NCI-H2227 (cell line): ENCODE data around the gene ACIN1.

Experiments
- DNase-seq: peaks from one replicate; lab custom pipeline; 2025; ENCODE audit not compliant: unreplicated experiment; lab: John Stamatoyannopoulos, UW

The ACIN1 gene

DNA sequence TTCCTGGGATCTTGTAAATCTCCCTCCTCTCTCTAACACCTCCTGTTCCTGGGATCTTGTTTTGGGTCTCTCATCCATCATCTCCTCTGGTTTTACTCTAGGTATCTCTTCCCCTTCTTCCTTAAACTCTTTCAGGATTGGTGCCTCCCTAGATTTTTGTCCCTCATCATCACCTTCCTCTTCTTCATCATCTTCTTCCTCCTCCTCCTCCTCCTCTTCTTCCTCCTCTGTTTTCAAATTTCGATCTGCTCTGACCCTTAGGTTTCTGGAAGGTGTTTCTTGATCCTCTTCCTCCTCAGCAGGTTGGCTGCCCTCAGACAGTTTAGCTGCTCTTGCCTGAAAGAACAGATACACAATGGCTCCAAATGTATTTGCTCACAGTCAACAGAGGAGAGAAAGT, 14.5 kb downstream of the ACIN1 start:
- no peak for DNase-seq

DNA sequence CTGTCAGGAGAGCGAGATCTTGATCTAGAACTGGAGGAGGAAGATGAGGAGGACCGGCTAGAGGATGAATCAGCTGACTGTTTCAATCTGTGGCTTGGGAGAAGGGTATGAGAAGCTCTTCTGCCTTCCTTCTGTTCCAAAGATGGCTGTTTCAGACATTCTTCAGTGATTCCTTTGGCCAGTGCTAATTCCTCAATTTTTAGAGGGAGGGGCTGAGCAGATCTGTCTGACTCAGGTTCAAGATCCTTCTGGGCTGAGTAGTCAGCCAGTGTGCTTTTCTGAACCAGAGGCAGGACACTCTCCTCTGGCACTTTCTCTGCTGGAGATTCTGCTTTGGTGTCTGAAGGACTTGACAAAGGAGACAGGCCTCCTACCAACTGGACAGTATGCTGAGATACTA, 15.2 kb downstream of the ACIN1 start:
- no peak for DNase-seq

DNA sequence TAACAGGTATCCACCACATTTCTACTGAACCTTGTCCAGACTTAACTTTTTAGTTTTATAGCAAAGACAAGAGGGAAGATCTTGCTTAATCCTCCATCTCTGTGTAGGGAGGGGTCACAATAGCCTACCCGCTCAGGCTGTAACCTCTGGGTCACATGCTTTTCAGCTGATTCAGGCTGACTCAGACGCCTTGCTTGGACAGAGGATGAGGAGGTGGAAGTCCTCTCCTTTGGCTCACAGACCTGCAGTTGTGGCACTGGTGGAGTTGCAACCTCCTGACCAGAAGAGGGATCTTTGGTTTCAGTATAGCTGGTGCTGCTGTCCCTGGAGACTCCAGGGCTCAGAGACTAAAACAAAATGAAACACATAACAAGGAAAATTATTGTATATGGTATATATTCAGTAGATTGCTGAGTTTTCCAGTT, 16.2 kb downstream of the ACIN1 start:
- no peak for DNase-seq

DNA sequence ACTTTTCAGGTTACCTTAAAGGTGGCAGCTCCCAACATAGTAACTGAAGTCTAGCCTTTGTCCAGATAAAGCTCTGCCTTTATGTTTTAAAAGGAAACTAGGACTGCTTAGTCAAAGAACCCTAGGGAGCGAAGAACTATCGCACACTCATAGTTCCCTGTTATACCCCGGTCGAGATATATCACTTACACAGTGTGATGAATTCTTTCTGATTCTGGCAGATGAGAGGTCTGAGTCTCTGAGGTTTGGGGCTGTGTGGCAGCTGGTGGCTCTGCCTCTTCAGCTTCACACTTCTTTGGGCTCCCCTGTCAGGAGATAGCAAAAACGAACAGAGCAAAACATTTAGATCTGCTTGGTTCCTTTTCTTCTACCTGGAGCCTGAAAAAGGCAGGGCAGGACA, 17.0 kb downstream of the ACIN1 start:
- no peak for DNase-seq

DNA sequence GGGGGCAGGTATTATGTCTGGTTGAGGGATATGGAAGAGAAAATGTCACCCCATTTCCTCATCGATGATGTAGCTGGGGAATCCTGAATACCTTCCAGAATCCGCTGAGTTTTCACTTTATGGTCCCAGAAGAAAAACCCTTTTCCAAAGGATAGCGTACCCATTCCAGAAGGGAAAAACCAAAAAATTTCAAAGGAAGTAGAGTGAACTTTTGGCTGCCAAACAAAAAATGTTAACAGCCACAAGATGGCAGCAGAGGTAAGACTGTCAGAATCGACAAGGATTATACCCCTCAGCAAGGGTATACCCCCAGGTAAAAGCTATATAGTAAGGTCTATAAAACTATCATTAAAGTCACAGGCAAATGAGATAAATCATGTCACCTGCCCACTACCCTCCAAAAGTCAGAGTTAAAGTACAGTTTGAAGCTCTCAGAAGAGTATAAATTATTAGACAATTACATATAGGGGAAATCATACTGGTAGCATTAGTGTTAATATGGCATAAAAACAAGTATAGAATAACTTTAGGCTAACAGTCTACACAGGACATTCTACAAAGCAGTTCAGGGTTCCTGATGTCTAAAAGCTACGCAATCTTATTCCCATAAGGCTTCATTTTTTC, 18.0 kb downstream of the ACIN1 start:
- DNase-seq = no peak

DNA sequence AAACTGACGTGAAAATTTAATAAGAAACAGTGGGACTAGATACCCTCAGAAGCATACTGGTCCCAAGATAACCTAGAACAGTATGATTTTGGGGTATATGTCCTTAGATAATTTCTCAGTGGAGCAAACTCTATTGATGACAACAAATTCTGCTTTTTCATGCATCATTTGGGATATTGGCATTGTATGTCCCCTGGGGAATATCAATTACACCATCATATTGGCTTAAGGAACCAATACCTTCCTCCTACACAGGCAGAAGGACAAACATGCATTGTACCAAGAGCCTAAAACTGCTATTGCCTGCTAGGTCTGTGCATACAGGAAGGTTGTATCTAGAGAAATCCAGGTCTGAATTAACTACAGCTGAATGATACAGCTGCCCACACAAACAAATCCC, 20.0 kb downstream of the ACIN1 start:
- DNase-seq = no peak

DNA sequence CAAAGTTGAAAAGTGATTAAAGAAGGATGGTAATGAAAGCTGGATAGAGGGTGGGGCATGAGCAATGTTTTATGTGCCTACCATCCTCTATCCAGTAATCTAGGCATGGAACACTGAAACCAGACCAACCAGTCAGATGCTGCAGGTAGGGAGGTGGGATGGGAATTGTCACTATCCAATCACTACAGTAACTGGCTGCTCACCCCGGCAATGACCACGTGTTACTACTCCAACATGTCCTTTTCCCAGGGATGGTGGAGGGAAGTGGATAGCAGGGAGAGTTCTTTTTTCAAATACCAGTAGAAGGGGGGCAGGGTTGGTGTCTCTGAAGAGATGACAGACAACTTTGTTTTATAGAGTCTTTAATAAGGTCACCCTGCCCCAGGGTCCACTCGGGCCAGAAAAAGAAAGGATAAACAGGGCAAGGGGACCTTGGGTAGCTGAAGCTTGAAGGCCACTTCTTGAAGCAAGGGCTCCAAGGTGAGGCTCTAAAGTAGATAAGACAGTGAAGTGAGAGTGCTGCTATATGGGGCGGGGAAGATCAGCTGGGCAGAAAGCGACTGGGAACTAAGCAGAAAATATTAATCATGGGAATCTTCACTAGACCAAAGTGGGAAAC, 22.9 kb downstream of the ACIN1 start:
- no peak for DNase-seq

DNA sequence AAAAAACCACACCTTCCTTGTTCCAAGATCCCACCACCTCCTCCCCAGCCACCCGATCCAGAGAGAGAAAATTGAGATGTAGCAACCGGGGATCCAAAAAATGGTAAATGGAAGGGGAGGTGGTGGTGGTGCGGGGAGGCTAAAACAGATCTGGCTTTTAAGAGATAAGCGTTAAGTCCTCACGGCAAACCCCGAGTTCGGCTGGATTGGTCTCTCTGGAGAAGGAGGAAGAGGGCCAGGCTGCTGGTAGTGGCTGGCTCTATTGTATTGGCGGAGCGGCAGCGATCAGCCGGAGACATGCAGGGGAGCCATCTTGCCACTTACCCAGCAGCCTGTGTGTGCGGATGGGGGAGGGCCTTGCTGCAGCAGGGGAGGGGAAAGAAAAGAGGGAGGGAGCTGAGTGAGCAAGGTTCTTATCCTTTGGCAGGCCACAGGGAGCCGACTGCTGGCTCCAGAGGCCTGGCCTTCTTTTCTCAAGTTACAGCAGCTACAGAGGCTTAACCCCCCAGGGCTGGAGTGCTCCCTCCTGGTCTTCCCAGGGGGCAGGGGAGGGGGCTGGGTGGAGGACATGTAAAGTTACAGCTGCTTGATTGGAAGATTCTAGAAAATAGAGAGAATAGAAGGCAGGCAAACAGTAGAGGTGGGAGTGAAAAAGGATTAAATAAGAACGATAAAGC, 23.6 kb downstream of the ACIN1 start:
- no peak for DNase-seq

DNA sequence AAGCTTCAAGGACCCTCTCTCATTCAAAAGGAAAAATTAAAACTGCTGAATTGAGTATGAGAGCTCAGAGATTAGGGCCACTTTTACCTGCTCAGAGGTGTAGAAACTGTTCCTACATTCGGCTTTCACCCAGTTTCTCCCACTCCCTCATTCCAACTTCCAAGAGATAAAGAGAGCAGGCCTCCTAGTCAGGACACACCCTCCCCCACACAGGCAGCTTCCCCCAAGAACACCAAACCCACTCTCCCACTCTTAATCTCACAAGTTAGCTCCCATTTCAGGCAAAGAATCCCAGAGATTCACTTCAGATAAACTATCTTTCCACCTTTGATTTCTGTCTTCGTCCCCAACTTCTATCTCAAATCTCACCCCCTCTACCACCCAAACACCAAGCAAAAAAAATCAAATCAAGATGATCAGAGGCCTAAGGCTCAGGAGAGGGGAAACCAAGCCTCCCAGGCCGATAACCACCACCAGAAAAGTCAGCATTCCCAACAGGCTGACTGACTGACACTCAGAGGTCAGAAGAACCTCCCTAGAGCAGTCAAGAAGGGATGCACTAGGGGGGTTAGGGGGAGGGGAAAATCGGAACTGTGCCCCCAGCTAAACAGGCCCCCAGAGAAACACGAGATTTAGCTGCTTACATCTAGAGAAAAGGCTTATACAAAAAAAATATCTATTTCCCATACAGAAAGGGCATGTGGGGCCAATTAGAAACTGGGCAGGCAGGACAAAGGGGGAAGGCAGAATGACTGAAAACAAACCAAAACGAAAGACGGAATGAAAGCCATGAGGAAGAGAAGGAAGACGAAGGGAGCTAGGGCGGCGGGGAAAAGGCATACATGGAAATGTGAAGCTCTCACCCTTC, 24.4 kb downstream of the ACIN1 start:
- DNase-seq = no peak

DNA sequence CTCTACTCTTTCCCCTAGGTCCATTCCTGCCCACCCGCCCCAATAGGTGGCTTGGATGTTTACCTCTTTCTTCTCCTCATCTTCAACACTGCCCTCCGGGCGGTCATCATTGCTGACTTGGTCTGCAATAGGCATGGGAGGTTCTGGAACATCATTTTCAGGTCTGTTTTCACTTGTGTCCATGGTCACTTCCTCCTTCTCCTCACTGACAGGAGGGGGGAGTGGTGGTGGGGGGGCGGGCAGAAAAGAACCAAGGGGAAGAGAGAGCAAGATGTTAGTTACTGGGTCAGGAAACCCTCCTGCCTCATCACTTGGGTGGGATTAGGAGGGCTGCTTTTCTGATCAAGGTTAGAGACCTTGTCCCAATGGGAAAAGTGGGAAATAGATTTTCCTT, 25.5 kb downstream of the ACIN1 start:
- no peak for DNase-seq

DNA sequence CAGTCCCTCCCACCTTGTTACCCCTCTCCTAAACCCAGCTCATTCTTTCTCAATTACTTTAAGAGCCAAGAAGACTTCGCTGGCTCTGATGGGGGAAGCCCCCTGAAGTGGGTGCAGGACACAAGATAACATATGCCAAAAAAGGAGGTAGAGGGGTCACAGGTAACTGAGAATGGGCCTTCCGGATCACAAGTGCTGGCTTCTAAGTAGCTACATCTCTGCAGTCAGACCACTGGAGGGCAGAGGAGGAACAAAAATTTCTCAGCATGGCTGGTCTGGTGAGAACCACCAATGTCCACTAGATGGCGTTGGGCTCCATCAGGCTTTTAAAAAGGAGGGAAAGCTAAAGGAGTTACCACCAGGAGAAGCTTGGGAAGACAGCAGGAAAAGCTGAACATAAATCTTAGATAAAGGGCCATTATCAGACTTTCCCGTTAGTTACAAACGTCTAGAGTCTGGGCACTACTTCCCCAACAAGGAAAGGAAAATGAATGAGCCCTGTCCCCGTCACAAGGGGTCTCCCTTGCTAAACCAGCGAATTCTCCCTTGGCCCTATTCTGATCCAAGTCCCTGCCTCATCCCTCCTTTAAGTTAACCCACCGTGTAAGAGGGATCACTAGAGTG, 26.0 kb downstream of the ACIN1 start:
- DNase-seq = no peak

DNA sequence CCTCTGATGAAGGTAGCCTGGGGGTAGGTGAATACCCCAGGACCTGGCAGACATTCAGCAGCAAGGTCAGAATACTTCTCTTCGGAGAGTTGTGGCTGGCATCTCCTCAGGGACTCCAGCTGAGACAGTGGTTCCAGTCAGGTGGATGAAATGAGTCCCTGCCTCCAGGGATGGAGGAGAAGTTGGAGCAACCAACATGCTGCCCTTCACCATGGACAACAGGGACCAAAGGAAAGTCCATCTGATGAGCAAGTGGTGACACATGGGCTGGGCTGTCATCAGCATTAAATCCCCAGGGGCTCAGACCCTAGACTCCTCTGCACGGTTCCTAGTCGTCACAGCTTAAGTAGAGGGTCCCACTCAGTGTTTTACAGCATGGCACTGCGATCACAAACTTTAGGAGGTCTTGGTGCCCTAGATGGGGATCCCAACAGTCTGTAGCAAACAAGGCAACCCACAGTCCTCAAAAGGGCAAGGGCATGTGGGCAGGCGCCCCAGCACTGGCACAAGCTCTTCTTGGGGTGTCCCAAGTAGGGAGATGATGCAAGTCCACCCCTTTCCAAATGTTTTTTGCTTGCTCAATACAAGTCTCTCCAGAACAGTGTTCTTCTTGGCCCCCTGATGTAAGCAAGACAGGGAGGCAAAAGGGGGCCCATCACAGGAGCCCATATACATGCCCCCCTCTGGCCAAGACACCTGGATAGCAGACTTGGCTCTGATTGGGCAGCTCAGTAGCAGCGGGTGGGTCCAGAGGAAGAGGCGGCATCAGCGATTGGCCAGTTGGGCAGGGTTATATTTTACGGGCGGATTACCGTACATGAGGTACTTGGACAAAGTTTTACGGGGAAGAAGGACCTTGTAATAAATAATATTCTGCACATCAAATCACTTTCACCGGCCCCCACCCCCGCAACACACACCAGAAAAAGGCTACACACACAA, 26.8 kb downstream of the ACIN1 start:
- no peak for DNase-seq

DNA sequence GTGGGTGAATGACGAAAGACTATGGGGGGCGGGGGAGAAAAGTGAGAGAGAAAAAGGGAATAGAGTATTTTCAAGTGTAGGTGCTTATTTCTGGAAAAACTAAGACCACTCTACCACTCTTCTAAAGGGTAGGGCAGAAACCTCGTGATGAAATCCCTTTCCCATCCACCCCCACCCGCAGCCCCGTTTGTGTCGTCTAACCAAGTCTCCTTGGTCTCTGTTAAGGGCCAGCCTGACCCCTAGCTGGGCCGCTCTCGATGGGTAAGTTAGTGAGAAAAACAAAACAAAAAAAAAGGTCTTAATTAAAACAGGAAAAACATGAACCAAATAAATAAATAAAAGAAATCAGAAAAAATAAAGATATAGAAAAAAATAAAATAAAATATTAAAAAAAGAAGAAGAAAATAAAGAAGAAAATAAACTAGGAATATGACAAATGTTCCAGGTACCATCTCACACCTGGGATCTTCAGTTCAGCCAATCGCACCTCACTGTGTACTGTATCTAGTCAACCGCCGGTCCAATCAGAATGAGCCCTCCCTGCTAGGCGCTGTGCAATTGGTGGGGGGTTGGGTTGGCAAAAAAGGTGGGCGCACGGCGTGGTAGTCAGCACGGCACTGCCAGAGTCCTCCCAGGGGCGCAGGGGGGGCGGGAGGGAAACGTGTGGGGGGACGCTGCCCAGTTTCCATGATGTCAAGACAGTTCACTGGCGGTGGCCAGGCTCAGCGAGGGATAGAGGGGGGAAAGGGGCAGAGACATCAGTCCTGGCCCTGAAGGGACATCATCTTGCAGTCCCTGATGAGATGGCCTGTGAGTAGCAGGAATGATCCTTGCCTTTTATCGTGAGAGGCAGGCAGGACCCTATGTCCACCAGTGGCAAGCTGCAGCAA, 27.8 kb downstream of the ACIN1 start:
- DNase-seq = no peak

DNA sequence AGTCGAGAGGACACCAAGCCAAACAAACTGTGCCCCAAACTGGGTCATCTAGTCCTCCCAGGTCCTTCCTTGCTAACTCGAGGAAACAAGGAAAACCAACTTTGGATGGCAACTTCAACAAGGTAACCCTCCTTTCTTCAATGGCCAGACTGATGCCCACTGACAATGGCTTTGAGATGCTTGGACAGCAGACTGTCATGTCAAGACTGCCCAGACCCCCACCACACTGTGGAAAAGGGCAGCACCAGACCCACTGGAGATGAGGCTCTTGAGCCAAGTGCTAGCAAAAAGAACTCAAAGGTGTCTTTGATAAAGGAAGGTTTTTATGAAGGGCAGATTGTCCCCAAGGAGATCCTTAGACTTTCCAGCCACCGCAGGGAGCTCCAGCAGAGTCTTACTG, 28.6 kb downstream of the ACIN1 start:
- no peak for DNase-seq

DNA sequence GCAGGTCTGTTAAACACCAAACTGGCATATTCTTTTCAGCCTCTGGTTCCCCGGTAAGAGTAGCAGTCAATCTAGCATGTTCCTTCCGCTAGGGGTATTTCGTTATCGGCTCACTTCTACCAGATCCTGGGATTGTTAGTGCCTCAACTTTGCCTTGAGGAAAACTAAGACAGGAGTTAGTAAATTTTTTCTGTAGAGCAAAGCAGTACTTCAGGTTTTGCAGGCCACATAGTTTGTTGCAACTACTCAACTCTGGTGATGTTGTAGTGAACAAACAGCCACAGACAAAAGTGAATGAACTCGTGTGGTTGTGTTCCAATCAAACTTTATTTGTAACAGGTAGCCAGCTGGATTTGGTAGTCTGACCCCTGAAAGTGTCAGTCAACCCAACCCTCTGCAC, 31.3 kb downstream of the ACIN1 start:
- no peak for DNase-seq

DNA sequence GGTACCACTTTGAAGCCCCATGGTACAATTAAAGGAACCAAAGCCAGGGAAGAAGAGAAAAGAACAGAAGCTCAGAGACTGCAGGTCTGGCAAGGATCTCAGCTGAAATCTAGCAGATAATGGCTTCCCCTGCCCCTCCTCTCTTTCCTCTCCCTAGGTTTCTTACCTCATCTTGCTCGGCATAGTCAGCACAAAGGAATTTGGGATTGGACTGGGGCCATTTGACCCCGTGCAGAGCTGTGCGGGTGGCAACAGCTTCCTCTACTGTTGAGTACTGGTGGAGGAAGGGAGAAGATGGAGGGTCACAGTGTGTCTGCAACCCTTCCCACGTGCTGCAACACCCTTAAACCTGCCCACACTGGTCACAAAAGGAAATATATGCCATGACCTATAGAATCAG, 32.9 kb downstream of the ACIN1 start:
- no peak for DNase-seq

DNA sequence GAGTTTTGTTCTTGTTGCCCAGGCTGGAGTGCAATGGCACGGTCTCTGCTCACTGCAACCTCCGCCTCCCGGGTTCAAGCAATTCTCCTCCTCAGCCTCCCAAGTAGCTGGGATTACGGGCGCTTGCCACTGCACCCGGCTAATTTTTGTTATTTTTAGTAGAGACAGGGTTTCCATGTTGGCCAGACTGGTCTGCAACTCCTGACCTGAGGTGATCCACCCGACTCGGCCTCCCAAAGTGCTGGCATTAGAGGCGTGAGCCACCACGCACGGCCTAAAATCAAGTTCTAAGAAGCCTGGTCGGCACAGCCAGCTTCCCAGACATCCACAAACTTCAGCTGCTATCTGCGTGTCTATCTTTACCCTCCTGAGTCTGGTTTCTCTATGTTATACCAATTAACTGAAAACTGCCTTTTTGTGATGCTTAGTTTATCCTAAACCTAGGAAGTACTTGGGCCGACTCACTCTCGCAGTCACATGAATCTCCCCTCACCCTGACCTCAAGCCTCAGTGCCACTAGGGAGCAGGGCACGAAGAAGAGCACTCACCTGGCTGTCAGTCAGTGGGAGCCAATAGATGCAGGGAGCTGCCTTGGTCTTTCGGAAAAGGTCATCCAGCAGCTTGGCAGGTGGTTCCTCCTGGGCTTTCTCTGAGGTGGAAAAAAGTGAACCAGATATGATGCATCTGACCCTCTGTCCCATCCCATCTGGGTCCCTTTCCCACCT, 34.2 kb downstream of the ACIN1 start:
- no peak for DNase-seq

DNA sequence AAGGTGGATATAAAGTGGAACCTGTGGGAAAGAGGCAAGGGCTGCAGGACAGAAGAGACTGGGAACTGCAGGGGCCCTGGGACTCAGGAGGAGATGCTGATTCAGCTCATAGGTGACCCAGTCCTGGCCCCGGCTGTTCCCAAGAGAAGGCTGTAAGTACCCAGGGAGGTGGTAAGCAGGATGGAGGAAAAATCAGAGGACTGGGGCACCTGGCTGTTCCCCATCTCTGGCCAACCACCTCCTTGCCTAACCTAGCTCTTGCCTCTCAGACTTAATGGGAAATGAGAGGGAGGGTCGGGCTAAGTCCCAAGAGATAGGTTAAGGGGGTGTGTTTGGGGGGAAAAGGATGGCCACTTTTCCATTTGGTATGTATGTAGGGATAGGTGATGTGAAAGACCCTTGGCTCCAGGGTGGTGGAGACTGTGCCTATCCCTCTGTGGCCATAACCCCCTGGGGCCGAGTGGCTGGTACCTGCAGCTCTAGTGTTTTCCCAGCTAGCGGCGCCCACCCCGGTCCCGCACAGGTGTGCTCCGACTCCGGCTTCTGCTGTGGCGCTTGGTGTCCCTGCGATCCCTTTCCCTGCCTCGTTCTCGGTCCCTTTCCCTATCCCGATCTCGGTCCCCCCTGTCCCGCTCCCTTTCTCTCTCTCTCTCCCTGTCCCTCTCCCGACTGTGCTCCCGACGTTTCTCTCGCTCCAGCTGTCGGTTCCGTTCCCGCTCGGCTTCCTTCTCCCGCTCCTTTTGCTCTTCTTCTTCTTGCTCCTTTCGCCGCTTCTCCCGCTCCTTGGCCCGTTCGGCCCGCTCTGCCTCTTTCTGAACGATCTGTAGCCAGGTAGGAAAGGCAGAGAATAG, 36.1 kb downstream of the ACIN1 start:
- DNase-seq = no peak
